ENCODE results near the gene TP53. TPM values are rescaled to one million over a fixed set of nuclear protein-coding genes. Genes with fewer than 3 reads are reported as not detected.

TP53 gene
- total RNA-seq, 1 experiment from 2014 or later = 179 TPM

DNA sequence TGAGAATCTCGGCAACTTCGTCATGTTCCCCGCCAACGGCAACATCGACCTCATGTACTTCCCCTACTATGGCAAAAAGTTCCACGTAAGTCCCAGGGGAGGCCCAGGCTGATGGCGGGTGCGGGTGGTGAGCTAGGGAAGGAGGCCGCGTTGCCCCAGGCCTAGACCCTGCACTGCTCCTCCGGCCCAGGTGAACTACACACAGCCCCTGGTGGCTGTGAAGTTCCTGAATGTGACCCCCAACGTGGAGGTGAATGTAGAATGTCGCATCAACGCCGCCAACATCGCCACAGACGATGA lies 31.8 kb downstream of the TP53 start:
- ChIA-PET CTCF (interaction anchor here (1.1 to 6.9 kb wide), 7 partner anchors 14 to 61 kb away, joined by 4 to 68 read pairs (median 17); partner anchors contain the start of genes DNAH2, EFNB3, SAT2 and SHBG), POLR2A (interaction anchor here (0.5 to 2.4 kb wide), 2 partner anchors 28 to 121 kb away, joined by 4 to 20 read pairs; partner anchors contain the start of gene SAT2)
- ATAC-seq = no peak
- peaks cover 28% of the 10 kb centered on the region for H3K36me3 Mint-ChIP-seq
- peaks cover 23% of the 10 kb centered on the region for H3K27me3 Mint-ChIP-seq (ENCODE audit: low read depth)
- H3K4me3 Mint-ChIP-seq = no peak overlapping the region
- no peaks in the 10 kb centered on the region for H3K9me3 Mint-ChIP-seq
- H3K27ac Mint-ChIP-seq = peak overlapping the region; percentile 82; the same call in 1 of the 2 replicates
- peak; percentile 35; the same call in 1 of the 2 replicates for TF ChIP-seq FOXP1 (CRISPR knock-in tag; IDR thresholded peaks at IDR 0.05; ENCODE audit: borderline replicate concordance)
- TF ChIP-seq, protein P1, sequence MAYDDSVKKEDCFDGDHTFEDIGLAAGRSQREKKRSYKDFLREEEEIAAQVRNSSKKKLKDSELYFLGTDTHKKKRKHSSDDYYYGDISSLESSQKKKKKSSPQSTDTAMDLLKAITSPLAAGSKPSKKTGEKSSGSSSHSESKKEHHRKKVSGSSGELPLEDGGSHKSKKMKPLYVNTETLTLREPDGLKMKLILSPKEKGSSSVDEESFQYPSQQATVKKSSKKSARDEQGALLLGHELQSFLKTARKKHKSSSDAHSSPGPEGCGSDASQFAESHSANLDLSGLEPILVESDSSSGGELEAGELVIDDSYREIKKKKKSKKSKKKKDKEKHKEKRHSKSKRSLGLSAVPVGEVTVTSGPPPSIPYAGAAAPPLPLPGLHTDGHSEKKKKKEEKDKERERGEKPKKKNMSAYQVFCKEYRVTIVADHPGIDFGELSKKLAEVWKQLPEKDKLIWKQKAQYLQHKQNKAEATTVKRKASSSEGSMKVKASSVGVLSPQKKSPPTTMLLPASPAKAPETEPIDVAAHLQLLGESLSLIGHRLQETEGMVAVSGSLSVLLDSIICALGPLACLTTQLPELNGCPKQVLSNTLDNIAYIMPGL (CRISPR knock-in tag; IDR thresholded peaks at IDR 0.05) = no peak
- TF ChIP-seq, protein P2, sequence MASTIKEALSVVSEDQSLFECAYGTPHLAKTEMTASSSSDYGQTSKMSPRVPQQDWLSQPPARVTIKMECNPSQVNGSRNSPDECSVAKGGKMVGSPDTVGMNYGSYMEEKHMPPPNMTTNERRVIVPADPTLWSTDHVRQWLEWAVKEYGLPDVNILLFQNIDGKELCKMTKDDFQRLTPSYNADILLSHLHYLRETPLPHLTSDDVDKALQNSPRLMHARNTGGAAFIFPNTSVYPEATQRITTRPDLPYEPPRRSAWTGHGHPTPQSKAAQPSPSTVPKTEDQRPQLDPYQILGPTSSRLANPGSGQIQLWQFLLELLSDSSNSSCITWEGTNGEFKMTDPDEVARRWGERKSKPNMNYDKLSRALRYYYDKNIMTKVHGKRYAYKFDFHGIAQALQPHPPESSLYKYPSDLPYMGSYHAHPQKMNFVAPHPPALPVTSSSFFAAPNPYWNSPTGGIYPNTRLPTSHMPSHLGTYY (CRISPR knock-in tag; IDR thresholded peaks at IDR 0.05) = no peak
- TF ChIP-seq ZNF416 (CRISPR knock-in tag; IDR thresholded peaks at IDR 0.05) = no peak
- no peak for DNase-seq (ENCODE audit: low spot score)
- H3K4me1 Mint-ChIP-seq = peaks cover 49% of the 10 kb centered on the region

DNA sequence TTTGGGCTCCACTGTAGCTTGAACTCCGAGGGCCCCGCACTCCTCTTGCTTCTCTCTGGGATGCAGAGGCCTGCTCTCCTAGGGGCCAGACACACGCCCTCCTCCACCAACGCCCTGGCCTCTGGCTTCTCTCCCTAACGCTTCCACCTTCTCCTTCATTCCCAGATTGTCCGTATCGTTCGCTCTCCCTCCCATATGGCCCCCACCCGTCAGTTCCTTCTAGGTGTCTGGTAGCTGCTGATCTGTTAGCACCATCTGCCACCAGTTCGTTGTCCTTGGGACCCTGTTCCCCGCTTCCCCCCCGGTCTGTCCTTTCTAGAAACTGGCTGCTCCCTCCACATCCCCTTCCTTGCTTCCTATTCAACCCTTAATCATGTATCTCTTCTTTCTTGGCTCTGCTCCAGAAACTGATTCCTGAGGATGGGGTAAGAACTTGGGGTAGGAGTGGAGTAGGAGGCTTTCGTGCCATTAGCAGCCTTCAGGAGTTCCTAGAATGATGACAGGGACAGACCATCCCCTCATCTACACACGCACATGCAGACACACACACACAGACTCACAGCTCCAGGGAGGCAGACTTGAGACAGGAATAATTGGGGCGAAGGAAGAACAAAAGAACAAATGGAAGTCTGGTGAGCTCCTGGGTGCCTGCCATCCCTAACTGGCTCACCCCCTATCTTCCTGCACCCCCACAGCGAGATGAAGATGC lies 32.3 kb downstream of the TP53 start:
- ChIA-PET CTCF (interaction anchor here (1.1 to 7.5 kb wide), 7 partner anchors 13 to 62 kb away, joined by 4 to 88 read pairs (median 17); partner anchors contain the start of genes DNAH2, EFNB3, SHBG and TP53), POLR2A (no interaction called here)
- Mint-ChIP-seq H3K9me3 (no peaks in the 10 kb centered on the region), H3K36me3 (peaks cover 28% of the 10 kb centered on the region), H3K4me3 (no peak overlapping the region), H3K27me3 (ENCODE audit: low read depth) (peaks cover 28% of the 10 kb centered on the region), H3K27ac (no peak overlapping the region), H3K4me1 (peaks cover 54% of the 10 kb centered on the region)
- TF ChIP-seq ZNF263 (CRISPR knock-in tag; IDR thresholded peaks at IDR 0.05; ENCODE audit: low read depth) (no peak), SOX15 (CRISPR knock-in tag; IDR thresholded peaks at IDR 0.05) (no peak), ZNF423 (CRISPR knock-in tag; IDR thresholded peaks at IDR 0.05) (no peak), FOXP1 (CRISPR knock-in tag; IDR thresholded peaks at IDR 0.05; ENCODE audit: borderline replicate concordance) (no peak), MYBL2 (CRISPR knock-in tag; IDR thresholded peaks at IDR 0.05) (no peak), ZNF416 (CRISPR knock-in tag; IDR thresholded peaks at IDR 0.05) (no peak)
- ATAC-seq (no peak), DNase-seq (ENCODE audit: low spot score) (no peak)

DNA sequence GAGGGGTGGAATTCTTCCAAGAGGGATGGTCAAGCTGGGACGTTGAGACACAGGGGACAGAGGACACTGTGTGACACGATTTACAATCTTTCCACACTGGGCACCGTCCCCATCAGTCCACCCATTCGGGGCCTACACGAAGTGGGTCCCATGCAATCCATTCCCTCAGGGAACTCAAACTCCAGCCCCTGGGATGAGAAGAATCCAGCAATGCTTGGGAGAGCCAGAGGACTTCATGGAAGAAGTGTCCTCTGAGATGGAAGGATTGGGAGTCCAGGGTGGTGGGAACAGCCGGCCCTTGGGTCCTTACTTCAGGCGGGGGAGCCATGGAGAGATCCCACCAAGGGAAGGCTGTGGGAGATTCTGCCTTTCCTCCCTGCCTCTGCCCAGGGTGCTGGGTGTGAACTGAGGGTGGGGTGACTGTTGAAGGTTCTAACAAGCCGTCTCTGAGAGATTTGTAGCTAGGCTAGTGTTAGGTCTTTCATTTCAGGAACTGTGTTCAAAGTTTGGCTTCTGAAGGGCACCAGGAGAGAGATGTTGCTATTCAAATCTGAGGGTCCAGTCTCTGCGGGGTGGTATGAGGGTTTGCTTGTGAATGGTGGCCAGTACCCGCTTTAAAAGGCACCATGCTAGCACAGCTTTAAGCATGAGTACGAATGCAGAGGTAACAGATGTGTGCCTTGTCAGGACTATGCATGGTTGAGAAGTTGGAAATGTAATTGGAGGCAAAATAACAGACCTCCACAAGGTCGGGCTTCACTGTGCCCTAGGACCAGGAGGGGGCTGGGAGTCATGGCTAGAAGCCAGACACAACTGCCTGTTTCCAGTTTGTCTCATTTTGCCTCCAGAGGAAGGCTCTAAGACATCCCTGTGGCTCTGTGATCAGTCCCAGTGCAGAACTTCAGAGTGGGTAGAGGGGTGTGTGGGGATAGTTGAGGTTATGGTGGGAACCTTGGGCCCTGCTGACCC lies 34.6 kb downstream of the TP53 start:
- no peak for DNase-seq (ENCODE audit: low spot score)
- H3K4me1 Mint-ChIP-seq = peaks cover 53% of the 10 kb centered on the region
- ChIA-PET POLR2A (interaction anchor here (1.5 to 3.8 kb wide), 4 partner anchors 24 to 69 kb away, joined by 5 to 80 read pairs (median 10); partner anchors contain the start of genes MPDU1, SOX15, TP53 and WRAP53), CTCF (interaction anchor here (1.0 to 7.5 kb wide), 5 partner anchors 18 to 64 kb away, joined by 3 to 88 read pairs (median 29); partner anchors contain the start of genes TP53 and WRAP53)
- H3K27me3 Mint-ChIP-seq (ENCODE audit: low read depth) = peaks cover 47% of the 10 kb centered on the region
- no peak for ATAC-seq
- H3K9me3 Mint-ChIP-seq = no peaks in the 10 kb centered on the region
- H3K4me3 Mint-ChIP-seq = peak overlapping the region; percentile 71
- no peak overlapping the region; the same call in 1 of the 2 replicates for H3K27ac Mint-ChIP-seq
- H3K36me3 Mint-ChIP-seq = peaks cover 25% of the 10 kb centered on the region
- TF ChIP-seq ZNF317 (CRISPR knock-in tag; IDR thresholded peaks at IDR 0.05; ENCODE audit: borderline replicate concordance, low read depth) (no peak), ZNF232 (CRISPR knock-in tag; IDR thresholded peaks at IDR 0.05) (no peak), RORB (CRISPR knock-in tag; IDR thresholded peaks at IDR 0.05) (no peak), RELA (CRISPR knock-in tag; IDR thresholded peaks at IDR 0.05; ENCODE audit: borderline replicate concordance) (no peak), ETV6 (CRISPR knock-in tag; IDR thresholded peaks at IDR 0.05) (no peak), ESRRA (CRISPR knock-in tag; IDR thresholded peaks at IDR 0.05; ENCODE audit: borderline replicate concordance) (no peak)
- TF ChIP-seq, protein P3, sequence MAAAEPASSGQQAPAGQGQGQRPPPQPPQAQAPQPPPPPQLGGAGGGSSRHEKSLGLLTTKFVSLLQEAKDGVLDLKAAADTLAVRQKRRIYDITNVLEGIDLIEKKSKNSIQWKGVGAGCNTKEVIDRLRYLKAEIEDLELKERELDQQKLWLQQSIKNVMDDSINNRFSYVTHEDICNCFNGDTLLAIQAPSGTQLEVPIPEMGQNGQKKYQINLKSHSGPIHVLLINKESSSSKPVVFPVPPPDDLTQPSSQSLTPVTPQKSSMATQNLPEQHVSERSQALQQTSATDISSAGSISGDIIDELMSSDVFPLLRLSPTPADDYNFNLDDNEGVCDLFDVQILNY (CRISPR knock-in tag; IDR thresholded peaks at IDR 0.05) = no peak
- TF ChIP-seq, protein P4, sequence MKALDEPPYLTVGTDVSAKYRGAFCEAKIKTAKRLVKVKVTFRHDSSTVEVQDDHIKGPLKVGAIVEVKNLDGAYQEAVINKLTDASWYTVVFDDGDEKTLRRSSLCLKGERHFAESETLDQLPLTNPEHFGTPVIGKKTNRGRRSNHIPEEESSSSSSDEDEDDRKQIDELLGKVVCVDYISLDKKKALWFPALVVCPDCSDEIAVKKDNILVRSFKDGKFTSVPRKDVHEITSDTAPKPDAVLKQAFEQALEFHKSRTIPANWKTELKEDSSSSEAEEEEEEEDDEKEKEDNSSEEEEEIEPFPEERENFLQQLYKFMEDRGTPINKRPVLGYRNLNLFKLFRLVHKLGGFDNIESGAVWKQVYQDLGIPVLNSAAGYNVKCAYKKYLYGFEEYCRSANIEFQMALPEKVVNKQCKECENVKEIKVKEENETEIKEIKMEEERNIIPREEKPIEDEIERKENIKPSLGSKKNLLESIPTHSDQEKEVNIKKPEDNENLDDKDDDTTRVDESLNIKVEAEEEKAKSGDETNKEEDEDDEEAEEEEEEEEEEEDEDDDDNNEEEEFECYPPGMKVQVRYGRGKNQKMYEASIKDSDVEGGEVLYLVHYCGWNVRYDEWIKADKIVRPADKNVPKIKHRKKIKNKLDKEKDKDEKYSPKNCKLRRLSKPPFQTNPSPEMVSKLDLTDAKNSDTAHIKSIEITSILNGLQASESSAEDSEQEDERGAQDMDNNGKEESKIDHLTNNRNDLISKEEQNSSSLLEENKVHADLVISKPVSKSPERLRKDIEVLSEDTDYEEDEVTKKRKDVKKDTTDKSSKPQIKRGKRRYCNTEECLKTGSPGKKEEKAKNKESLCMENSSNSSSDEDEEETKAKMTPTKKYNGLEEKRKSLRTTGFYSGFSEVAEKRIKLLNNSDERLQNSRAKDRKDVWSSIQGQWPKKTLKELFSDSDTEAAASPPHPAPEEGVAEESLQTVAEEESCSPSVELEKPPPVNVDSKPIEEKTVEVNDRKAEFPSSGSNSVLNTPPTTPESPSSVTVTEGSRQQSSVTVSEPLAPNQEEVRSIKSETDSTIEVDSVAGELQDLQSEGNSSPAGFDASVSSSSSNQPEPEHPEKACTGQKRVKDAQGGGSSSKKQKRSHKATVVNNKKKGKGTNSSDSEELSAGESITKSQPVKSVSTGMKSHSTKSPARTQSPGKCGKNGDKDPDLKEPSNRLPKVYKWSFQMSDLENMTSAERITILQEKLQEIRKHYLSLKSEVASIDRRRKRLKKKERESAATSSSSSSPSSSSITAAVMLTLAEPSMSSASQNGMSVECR (CRISPR knock-in tag; IDR thresholded peaks at IDR 0.05; ENCODE audit: borderline replicate concordance) = no peak
- TF ChIP-seq, protein P5, sequence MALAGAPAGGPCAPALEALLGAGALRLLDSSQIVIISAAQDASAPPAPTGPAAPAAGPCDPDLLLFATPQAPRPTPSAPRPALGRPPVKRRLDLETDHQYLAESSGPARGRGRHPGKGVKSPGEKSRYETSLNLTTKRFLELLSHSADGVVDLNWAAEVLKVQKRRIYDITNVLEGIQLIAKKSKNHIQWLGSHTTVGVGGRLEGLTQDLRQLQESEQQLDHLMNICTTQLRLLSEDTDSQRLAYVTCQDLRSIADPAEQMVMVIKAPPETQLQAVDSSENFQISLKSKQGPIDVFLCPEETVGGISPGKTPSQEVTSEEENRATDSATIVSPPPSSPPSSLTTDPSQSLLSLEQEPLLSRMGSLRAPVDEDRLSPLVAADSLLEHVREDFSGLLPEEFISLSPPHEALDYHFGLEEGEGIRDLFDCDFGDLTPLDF (CRISPR knock-in tag; IDR thresholded peaks at IDR 0.05) = no peak

Measured in WTC11 (cell line).